Common myeloid progenitor, CD34-positive (primary cell): Measurements from ENCODE around the gene DKKL1.
"Not testable (repeated sequence)": the region's sequence is repeated elsewhere in the genome, so short reads cannot be mapped to it uniquely, and the experiment has no call there.

Source experiments
- CTCF ChIA-PET: fragments of 350-600 bp; sonication (Branson Sonifier 250); formaldehyde crosslinking; loops from one replicate; lab custom pipeline; 2021; ENCODE audit warnings: antibody characterized with exemption; lab: Charles Lee
- POLR2A ChIA-PET: fragments of 350-600 bp; sonication (Branson Sonifier 250); formaldehyde crosslinking; loops from one replicate; lab custom pipeline; 2021; ENCODE audit warnings: antibody characterized with exemption; lab: Charles Lee
- DNase-seq, 3 donors: peaks; one replicate each; pipeline versions ENCODE4 v3.0.0 to v3.0.0-alpha.2; 2013
- H3K27ac ChIP-seq, 2 experiments: 1 replicate in 1 of 2; 2 replicates in 1 of 2; pipeline ENCODE4 v1.7.0; 2013; ENCODE audit warnings: inconsistent platforms in 2 of 2, low read length in 2 of 2, mild to moderate bottlenecking in 2 of 2, low read depth in 1 of 2, moderate library complexity in 1 of 2; ENCODE audit not compliant: severe bottlenecking in 2 of 2, insufficient read depth in 1 of 2, poor library complexity in 1 of 2
- H3K27me3 ChIP-seq, 5 experiments: replicated peaks in 2 of 5; 1 replicate in 3 of 5; 2 replicates in 2 of 5; pipeline versions ENCODE4 v1.6.1 to v1.7.0; 2013; ENCODE audit warnings: low read length in 4 of 5, mild to moderate bottlenecking in 2 of 5, moderate library complexity in 2 of 5, inconsistent platforms in 1 of 5; ENCODE audit not compliant: insufficient read depth in 5 of 5, control insufficient read depth in 4 of 5
- H3K36me3 ChIP-seq, 4 experiments: 1 replicate in 2 of 4; 2 replicates in 2 of 4; pipeline versions ENCODE4 v1.6.1 to v1.7.0; 2013; ENCODE audit warnings: low read length in 3 of 4, control low read depth in 1 of 4, mild to moderate bottlenecking in 1 of 4; ENCODE audit not compliant: control insufficient read depth in 4 of 4, insufficient read depth in 4 of 4
- H3K4me1 ChIP-seq, 4 experiments: 1 replicate in 3 of 4; 2 replicates in 1 of 4; pipeline versions ENCODE4 v1.6.1 to v1.7.1; 2013; ENCODE audit warnings: low read length in 3 of 4, mild to moderate bottlenecking in 3 of 4, control low read depth in 1 of 4, inconsistent platforms in 1 of 4, moderate library complexity in 1 of 4; ENCODE audit not compliant: control insufficient read depth in 4 of 4, insufficient read depth in 4 of 4; ENCODE audit errors: control extremely low read depth in 1 of 4
- H3K4me3 ChIP-seq, 7 experiments: 1 replicate in 4 of 7; 2 replicates in 3 of 7; pipeline versions ENCODE4 v1.5.1 to v1.7.0; 2013; ENCODE audit warnings: mild to moderate bottlenecking in 7 of 7, low read length in 6 of 7, moderate library complexity in 6 of 7, inconsistent platforms in 2 of 7, low read depth in 2 of 7, control low read depth in 1 of 7; ENCODE audit not compliant: insufficient read depth in 4 of 7, control insufficient read depth in 1 of 7; ENCODE audit errors: extremely low read depth in 1 of 7
- H3K9me3 ChIP-seq, 5 experiments: 1 replicate in 4 of 5; 2 replicates in 1 of 5; pipeline versions ENCODE4 v1.6.1 to v1.7.1; 2013; ENCODE audit warnings: low read length in 4 of 5, mild to moderate bottlenecking in 2 of 5, inconsistent platforms in 1 of 5, low read depth in 1 of 5, moderate library complexity in 1 of 5; ENCODE audit not compliant: control insufficient read depth in 4 of 5, insufficient read depth in 2 of 5; ENCODE audit errors: control extremely low read depth in 1 of 5
- WGBS: methylation state at CpG from one replicate; pipeline ENCODE4 v1.1.5; 2013; ENCODE audit not compliant: insufficient coverage; 5-methylcytosine and 5-hydroxymethylcytosine counted together

The DKKL1 gene

DNA sequence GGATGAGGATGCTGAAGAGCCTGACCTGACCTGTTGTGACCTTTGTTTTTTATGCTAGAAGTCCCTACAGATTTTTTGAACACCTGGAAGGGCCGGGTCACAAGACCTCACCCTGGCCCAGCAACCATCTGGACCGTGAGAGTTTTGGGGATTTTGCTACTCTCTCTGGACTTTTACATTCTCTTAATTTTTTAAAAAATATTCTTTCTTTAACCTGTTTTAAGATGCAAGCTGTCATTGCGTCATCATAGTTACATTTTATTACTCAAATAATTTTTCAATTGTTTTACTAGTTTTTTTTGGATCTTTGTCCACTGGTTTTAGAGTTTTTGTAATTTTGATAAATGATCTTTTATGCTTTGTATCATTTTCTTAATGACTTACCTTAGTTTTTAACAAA lies 7.5 kb downstream of the DKKL1 start:
- POLR2A ChIA-PET, result no interaction called here
- CTCF ChIA-PET, result no interaction called here
- H3K27ac ChIP-seq, result no peak overlapping the region
- H3K4me1 ChIP-seq, result no peaks in the 10 kb centered on the region
- no peak overlapping the region for H3K4me3 ChIP-seq
- DNase-seq, result no peak
- H3K27me3 ChIP-seq, result peaks cover 0 to 3% (median 1%) of the 10 kb centered on the region in 5 experiments
- H3K9me3 ChIP-seq, result peaks cover 2 to 18% (median 12%) of the 10 kb centered on the region in 5 experiments
- H3K36me3 ChIP-seq, result no peaks in the 10 kb centered on the region
- WGBS, result 100% methylated on average over 1 of the region's 3 CpGs

DNA sequence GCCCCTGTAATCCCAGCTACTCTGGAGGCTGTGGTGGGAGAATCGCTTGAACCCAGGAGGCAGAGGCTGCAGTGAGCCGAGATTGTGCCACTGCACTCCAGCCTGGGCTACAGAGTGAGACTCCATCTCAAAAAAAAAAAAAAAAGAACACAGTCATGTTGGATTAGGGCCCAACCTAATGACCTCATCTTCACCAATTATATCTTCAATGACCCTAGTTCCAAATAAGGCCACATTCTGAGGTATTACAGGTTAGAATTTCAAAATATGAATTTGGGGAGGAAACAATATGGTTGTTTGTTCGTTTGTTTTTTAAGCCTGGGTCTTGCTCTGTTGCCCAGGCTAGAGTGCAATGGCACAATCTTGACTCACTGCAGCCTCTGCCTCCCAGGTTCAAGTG lies 9.5 kb downstream of the DKKL1 start:
- 100% methylated on average over 2 of the region's 3 CpGs for WGBS
- DNase-seq, H3K27ac ChIP-seq, POLR2A ChIA-PET, H3K27me3 ChIP-seq, H3K4me3 ChIP-seq, H3K36me3 ChIP-seq, H3K4me1 ChIP-seq: not testable (repeated sequence)
- CTCF ChIA-PET, result interaction anchor here (1.0 kb wide), 1 partner anchor 23 kb away, joined by 3 read pairs; no protein-coding TSS in a partner anchor
- H3K9me3 ChIP-seq, result peaks cover 2 to 18% (median 12%) of the 10 kb centered on the region in 5 experiments

DNA sequence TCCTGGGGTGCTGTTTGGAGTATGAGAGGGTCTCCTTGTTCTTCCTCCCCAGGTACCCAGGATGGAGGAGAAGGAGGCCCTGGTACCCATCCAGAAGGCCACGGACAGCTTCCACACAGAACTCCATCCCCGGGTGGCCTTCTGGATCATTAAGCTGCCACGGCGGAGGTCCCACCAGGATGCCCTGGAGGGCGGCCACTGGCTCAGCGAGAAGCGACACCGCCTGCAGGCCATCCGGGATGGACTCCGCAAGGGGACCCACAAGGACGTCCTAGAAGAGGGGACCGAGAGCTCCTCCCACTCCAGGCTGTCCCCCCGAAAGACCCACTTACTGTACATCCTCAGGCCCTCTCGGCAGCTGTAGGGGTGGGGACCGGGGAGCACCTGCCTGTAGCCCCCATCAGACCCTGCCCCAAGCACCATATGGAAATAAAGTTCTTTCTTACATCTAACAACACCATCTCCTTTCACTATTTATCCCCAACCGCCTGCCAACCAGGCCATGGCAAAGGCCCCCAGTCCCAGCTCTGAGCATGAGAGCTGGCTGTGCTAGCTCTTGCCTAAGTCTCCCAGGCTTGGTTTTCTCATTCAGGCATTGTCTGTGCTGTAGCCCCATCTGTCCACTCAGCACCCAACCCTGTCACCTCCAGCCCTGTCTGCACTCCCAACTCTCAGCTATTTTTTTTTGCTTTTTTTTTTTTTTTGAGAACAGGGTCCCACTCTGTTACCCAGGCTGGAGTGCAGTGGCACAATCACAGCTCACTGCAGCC lies 11.2 kb downstream of the DKKL1 start:
- POLR2A ChIA-PET, result interaction anchor here (0.5 kb wide), 1 partner anchor 490 kb away, joined by 3 read pairs; no protein-coding TSS in a partner anchor
- peaks cover 2 to 7% (median 3%) of the 10 kb centered on the region in 5 experiments for H3K9me3 ChIP-seq
- H3K27ac ChIP-seq, result no peak overlapping the region
- DNase-seq, result no peak
- no peak overlapping the region for H3K4me3 ChIP-seq
- 98% methylated on average over 9 of the region's 16 CpGs for WGBS
- no peaks in the 10 kb centered on the region for H3K4me1 ChIP-seq
- H3K36me3 ChIP-seq, result no peaks in the 10 kb centered on the region
- peaks cover 0 to 4% (median 0%) of the 10 kb centered on the region in 5 experiments for H3K27me3 ChIP-seq
- CTCF ChIA-PET, result no interaction called here

GRCh38 chr19:49378512-49378911 lies 14.8 kb downstream of the DKKL1 start:
- H3K9me3 ChIP-seq, result peaks cover 0 to 10% (median 0%) of the 10 kb centered on the region in 5 experiments
- no peak for DNase-seq
- H3K27me3 ChIP-seq, result peaks cover 0 to 4% (median 0%) of the 10 kb centered on the region in 5 experiments
- 100% methylated on average over 1 of the region's 3 CpGs for WGBS
- ChIA-PET CTCF (interaction anchor here (0.6 kb wide), 1 partner anchor 87 kb away, joined by 3 read pairs; no protein-coding TSS in a partner anchor), POLR2A (no interaction called here)
- no peaks in the 10 kb centered on the region for H3K36me3 ChIP-seq
- no peaks in the 10 kb centered on the region for H3K4me1 ChIP-seq
- H3K27ac ChIP-seq, result no peak overlapping the region
- no peak overlapping the region for H3K4me3 ChIP-seq

DNA sequence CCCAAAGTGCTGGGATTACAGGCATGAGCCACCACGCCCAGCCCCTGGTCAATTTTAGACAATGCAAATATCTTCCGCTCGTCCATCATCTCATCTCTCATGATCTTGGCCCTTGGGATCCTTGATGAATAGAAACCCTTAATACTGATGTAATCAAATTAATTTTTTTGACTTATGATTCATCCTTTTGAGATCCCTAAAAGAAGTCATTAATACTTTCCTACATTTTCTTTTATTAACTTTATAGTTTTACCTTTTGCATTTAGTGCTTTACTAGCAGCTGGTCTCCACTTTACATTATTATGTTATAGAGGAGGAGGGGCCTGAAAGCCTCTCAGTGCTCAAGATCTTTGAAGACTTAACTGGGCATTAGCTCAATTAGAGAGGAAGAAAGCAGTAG lies 16.7 kb downstream of the DKKL1 start:
- Histone ChIP-seq H3K9me3 (peaks cover 0 to 10% (median 0%) of the 10 kb centered on the region in 5 experiments), H3K27me3 (peaks cover 0 to 4% (median 0%) of the 10 kb centered on the region in 5 experiments), H3K4me1 (no peaks in the 10 kb centered on the region), H3K36me3 (no peaks in the 10 kb centered on the region), H3K4me3 (no peak overlapping the region), H3K27ac (no peak overlapping the region)
- no peak for DNase-seq
- CTCF ChIA-PET, result interaction anchor here (0.7 to 1.6 kb wide), 3 partner anchors 10 to 64 kb away, joined by 3 to 5 read pairs (median 5); no protein-coding TSS in a partner anchor
- 83% methylated on average over 1 of the region's 3 CpGs for WGBS
- POLR2A ChIA-PET, result no interaction called here

GRCh38 chr19:49382639-49383038 lies 19.0 kb downstream of the DKKL1 start:
- 91% methylated on average over 2 of the region's 5 CpGs for WGBS
- H3K36me3 ChIP-seq, result no peaks in the 10 kb centered on the region
- ChIA-PET CTCF (interaction anchor here (1.0 kb wide), 1 partner anchor 60 kb away, joined by 3 read pairs; no protein-coding TSS in a partner anchor), POLR2A (no interaction called here)
- peaks cover 0 to 10% (median 0%) of the 10 kb centered on the region in 5 experiments for H3K9me3 ChIP-seq
- no peak overlapping the region for H3K4me3 ChIP-seq
- H3K4me1 ChIP-seq, result no peaks in the 10 kb centered on the region
- no peaks in the 10 kb centered on the region for H3K27me3 ChIP-seq
- DNase-seq, result no peak
- no peak overlapping the region for H3K27ac ChIP-seq

- Histone ChIP-seq H3K27ac (no peak overlapping the region), H3K4me3 (no peak overlapping the region), H3K27me3 (no peaks in the 10 kb centered on the region), H3K4me1 (no peaks in the 10 kb centered on the region), H3K36me3 (no peaks in the 10 kb centered on the region), H3K9me3 (peaks cover 0 to 10% (median 0%) of the 10 kb centered on the region in 5 experiments)
- DNase-seq, result no peak
- POLR2A ChIA-PET, result no interaction called here
- CTCF ChIA-PET, result no interaction called here
- WGBS, result no CpG with 5 or more reads among the region's 1 CpG
Measured at GRCh38 chr19:49383599-49383998, 19.9 kb downstream of the DKKL1 start.
